Measurements from ENCODE around the gene LIN7A. TPM values are rescaled to one million over a fixed set of nuclear protein-coding genes. Genes with fewer than 3 reads are reported as not detected.

LIN7A gene
- total and polyA plus RNA-seq, 4 donors: 4.0 to 21.7 (median 6.6) TPM

- no peak overlapping the region for H3K4me3 ChIP-seq
- H3K27me3 ChIP-seq (ENCODE audit: control insufficient read depth in 3 of 3, insufficient read depth in 3 of 3, low read length in 2 of 3): no peaks in the 10 kb centered on the region
- DNase-seq: no peak
- peaks cover 0 to 7% (median 1%) of the 10 kb centered on the region in 5 donors for H3K4me1 ChIP-seq (ENCODE audit: control insufficient read depth in 5 of 5, insufficient read depth in 5 of 5, low read length in 5 of 5)
- ATAC-seq (ENCODE audit: insufficient read depth, low FRiP score): no peak
- no peak for TF ChIP-seq CTCF (IDR thresholded peaks at IDR 0.05; ENCODE audit: control extremely low read depth, extremely low read depth)
- 0 to 51% methylated on average over 1 of the region's 1 CpG for WGBS, 2 donors
- H3K9ac ChIP-seq (ENCODE audit: insufficient read depth in 1 of 2, low read length in 2 of 2): no peak overlapping the region
- H3K9me3 ChIP-seq (ENCODE audit: control insufficient read depth in 4 of 4, insufficient read depth in 3 of 4, low read length in 3 of 4): no peaks in the 10 kb centered on the region
- H3K27ac ChIP-seq (ENCODE audit: low read depth in 1 of 2, low read length in 1 of 2): no peak overlapping the region
- no peaks in the 10 kb centered on the region for H3K36me3 ChIP-seq (ENCODE audit: control insufficient read depth in 4 of 4, insufficient read depth in 4 of 4, low read length in 4 of 4)
Measured at GRCh38 chr12:80834724-80835123, 103.0 kb downstream of the LIN7A start.

GRCh38 chr12:80830533-80831088 is 107.1 kb downstream of the LIN7A start:
- peaks cover 0 to 7% (median 1%) of the 10 kb centered on the region in 5 donors for H3K4me1 ChIP-seq (ENCODE audit: control insufficient read depth in 5 of 5, insufficient read depth in 5 of 5, low read length in 5 of 5)
- H3K27me3 ChIP-seq (ENCODE audit: control insufficient read depth in 3 of 3, insufficient read depth in 3 of 3, low read length in 2 of 3): no peaks in the 10 kb centered on the region
- no peak for DNase-seq
- peak overlapping the region in 1 of 2 donors; percentile 3 for H3K27ac ChIP-seq (ENCODE audit: low read depth in 1 of 2, low read length in 1 of 2)
- no peak for ATAC-seq (ENCODE audit: insufficient read depth, low FRiP score)
- H3K9me3 ChIP-seq (ENCODE audit: control insufficient read depth in 4 of 4, insufficient read depth in 3 of 4, low read length in 3 of 4): no peaks in the 10 kb centered on the region
- H3K4me3 ChIP-seq: no peak overlapping the region
- no peak for TF ChIP-seq CTCF (IDR thresholded peaks at IDR 0.05; ENCODE audit: control extremely low read depth, extremely low read depth)
- H3K36me3 ChIP-seq (ENCODE audit: control insufficient read depth in 4 of 4, insufficient read depth in 4 of 4, low read length in 4 of 4): no peaks in the 10 kb centered on the region
- 73 to 79% methylated on average over 4 of the region's 4 CpGs for WGBS, 2 donors
- no peak overlapping the region for H3K9ac ChIP-seq (ENCODE audit: insufficient read depth in 1 of 2, low read length in 2 of 2)

- 62 to 83% methylated on average over 2 of the region's 2 CpGs for WGBS, 2 donors
- TF ChIP-seq CTCF (IDR thresholded peaks at IDR 0.05; ENCODE audit: control extremely low read depth, extremely low read depth): no peak
- no peak for ATAC-seq (ENCODE audit: insufficient read depth, low FRiP score)
- Histone ChIP-seq H3K4me3 (no peak overlapping the region), H3K36me3 (ENCODE audit: control insufficient read depth in 4 of 4, insufficient read depth in 4 of 4, low read length in 4 of 4) (no peaks in the 10 kb centered on the region), H3K27me3 (ENCODE audit: control insufficient read depth in 3 of 3, insufficient read depth in 3 of 3, low read length in 2 of 3) (no peaks in the 10 kb centered on the region), H3K9ac (ENCODE audit: insufficient read depth in 1 of 2, low read length in 2 of 2) (no peak overlapping the region), H3K27ac (ENCODE audit: low read depth in 1 of 2, low read length in 1 of 2) (no peak overlapping the region), H3K9me3 (ENCODE audit: control insufficient read depth in 4 of 4, insufficient read depth in 3 of 4, low read length in 3 of 4) (no peaks in the 10 kb centered on the region), H3K4me1 (ENCODE audit: control insufficient read depth in 5 of 5, insufficient read depth in 5 of 5, low read length in 5 of 5) (peaks cover 0 to 7% (median 1%) of the 10 kb centered on the region in 5 donors)
- DNase-seq: peak in 1 of 3 donors; percentile 7
Measured at GRCh38 chr12:80829767-80830166, 108.0 kb downstream of the LIN7A start.

GRCh38 chr12:80825506-80825905 is 112.2 kb downstream of the LIN7A start:
- ATAC-seq (ENCODE audit: insufficient read depth, low FRiP score): no peak
- H3K36me3 ChIP-seq (ENCODE audit: control insufficient read depth in 4 of 4, insufficient read depth in 4 of 4, low read length in 4 of 4): peaks cover 0 to 1% (median 0%) of the 10 kb centered on the region in 4 donors
- no peak for DNase-seq
- WGBS, 2 donors: 86 to 93% methylated on average over 2 of the region's 2 CpGs
- H3K9me3 ChIP-seq (ENCODE audit: control insufficient read depth in 4 of 4, insufficient read depth in 3 of 4, low read length in 3 of 4): peaks cover 0 to 5% (median 0%) of the 10 kb centered on the region in 4 donors
- H3K27ac ChIP-seq (ENCODE audit: low read depth in 1 of 2, low read length in 1 of 2): no peak overlapping the region
- no peak overlapping the region for H3K9ac ChIP-seq (ENCODE audit: insufficient read depth in 1 of 2, low read length in 2 of 2)
- H3K27me3 ChIP-seq (ENCODE audit: control insufficient read depth in 3 of 3, insufficient read depth in 3 of 3, low read length in 2 of 3): no peaks in the 10 kb centered on the region
- no peak for TF ChIP-seq CTCF (IDR thresholded peaks at IDR 0.05; ENCODE audit: control extremely low read depth, extremely low read depth)
- no peak overlapping the region for H3K4me3 ChIP-seq
- H3K4me1 ChIP-seq (ENCODE audit: control insufficient read depth in 5 of 5, insufficient read depth in 5 of 5, low read length in 5 of 5): no peaks in the 10 kb centered on the region

Data from lung (tissue), 12 donors.